HK-2 (cell line): ENCODE measurements around the gene SZT2.
A peak's percentile ranks its signal among the peaks of the same experiment; 100 is the strongest.

Experiments
- DNase-seq: peaks from one replicate; pipeline ENCODE4 v3.0.0-alpha.2; 2018; ENCODE audit not compliant: unreplicated experiment

The SZT2 gene

DNA sequence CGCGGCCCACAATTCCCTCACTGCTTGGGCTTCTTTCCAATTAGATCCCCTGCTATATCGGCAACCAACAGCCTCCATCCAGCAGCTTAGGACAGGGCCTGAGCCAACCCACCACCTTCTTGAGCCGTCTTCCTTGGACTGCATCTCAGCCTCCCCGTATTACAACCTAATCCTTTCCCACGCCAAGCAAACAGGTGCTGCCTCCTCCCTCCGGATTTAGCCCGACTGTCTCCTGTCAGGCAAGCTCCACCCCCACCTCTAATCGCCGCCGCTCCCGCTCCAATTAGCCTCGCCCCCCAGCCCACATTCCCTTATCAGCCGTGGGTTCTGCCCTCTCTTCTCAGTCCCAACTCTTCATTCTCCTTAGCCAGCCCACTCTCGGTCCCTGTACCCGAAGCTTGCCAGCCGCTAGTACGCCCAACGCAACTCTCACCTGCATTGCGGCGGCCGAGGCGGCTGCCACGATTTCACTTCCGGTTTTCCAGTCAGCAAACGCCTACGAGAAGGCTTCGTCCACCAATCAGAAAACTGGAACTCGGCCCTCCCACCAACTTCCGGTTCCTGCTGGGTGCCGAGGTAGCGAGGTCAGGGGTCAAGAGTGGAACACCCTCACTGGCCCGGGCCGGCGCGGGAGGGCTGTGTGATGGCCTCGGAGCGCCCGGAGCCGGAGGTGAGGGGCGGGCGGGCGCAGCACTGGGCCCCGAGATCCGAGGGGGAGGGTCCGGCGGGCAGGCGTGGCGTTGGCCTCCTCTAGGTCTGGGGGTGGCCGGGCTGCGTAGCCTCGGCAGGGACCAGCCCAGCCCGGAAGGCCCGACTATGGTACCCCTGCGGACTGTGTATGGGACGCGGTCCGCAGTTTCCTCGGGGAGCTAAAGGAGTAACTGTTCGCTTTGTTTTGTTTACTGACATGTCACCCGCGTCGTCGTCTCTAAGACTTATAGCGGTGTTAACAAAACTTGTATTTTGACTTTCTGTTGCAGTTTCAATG is at the start of gene SZT2, which contains the start of gene MED8:
Gene SZT2, plus strand, starts transcription at position 574 of the 988 bp plus-strand sequence. Its CDS starts 70 bp downstream, at position 644.
Gene MED8, minus strand, starts transcription at position 475 of the 988 bp plus-strand sequence. Its CDS starts 36 bp downstream, at position 439.
- peak; percentile 96 for DNase-seq

DNA sequence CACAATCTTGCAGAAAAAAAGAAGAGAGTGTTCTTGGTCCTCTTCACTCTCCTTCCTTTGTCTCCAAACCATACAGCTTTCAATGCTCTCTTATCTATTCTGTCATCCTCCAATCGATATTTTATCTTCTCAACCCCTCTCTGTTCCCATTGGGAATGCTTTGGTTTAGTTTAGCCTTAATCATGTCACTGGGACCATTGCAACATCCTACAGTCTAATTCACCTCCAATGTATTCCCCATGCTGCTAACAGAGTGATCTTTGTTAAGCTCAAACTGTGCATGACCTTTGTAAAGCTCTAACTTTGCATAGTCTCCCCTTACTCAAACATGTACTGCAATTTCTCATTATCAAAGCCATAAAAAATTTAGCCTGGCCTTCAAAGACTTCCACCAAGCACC is 49.1 kb upstream of the SZT2 start:
- DNase-seq = no peak

DNA sequence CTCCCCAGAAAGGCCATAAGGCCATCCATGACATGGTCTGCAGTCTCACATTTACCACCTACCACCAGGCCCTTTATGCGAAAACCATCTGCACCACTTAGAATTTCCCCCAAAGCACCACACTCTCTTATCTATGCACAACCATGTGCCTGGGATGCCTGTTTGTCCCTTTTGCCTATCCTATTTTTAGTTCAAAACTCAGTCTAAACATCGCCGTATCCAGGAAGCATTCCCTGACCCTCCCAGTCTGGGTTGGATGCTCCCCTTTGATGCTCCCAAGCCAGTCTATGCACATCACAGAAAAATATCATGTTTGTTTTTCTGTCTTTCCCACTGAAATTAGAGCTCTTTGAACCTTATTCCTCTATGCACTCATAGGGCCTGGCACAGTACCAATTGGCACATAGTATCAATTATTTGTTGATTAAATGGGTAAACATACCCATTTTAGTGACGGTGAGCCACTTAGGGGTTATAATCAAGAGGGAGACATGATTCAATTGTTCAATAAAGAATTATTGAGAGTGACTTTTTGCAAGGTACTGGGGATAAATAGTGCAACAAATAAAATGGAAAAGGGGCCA is 45.3 kb upstream of the SZT2 start:
- no peak for DNase-seq

DNA sequence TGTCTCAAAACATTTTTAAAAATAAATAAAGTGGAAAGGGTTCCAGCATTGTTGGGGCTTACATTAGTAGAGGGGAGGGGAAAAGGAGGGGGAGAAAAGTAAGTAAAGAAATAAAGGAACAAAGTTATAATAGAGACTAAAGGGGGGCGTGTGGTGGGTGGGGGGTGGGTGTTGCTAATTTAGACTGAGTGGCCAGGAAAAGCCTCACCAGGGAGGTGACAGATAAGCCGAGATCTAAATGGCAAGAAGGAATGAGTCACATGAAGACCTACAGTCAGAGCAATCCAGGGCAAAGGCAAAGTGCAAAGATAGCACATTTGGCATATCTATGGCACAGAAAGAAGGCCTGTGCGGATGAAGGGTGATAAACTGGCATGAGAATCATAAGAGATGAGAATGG is 44.6 kb upstream of the SZT2 start:
- no peak for DNase-seq

DNA sequence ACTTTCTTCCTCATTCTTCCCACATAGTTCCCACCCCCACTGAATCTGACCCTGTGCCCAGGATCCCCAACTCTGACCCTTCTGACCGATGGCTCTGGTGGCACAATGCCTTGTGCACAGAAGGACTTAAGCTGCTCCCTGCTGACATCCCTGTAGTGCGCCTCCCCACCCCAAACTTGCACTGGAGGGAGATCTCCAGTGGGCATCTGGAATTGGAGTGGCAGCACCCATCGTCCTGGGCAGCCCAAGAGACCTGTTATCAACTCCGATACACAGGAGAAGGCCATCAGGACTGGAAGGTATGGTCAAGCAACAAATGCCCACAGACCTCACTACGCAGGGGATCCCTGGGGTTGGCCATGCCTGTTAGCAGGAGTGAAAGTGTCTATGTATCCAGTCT is 43.1 kb upstream of the SZT2 start:
- no peak for DNase-seq

DNA sequence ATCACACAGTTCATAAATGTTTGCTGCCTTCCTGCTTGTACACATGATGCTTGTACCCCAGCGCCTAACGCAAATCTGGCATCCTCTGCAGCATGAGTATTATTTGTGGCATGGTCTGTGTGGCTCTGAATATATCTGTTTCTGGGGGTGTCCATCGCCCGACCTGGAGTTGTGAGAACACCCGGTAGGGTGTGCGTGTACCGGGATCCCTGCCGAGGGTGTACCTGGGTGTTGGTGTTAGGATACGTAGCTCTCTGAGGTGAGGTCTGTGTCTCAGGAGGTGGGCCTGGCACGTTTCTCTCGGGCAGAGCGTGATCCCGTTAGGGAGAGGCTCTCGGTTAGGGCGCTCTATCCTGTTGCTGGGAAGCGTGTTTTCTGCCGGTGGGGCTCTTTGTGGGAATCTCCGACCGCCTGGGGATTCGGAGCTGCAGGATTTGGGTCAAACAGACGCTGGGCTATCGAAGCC is 41.3 kb upstream of the SZT2 start:
- DNase-seq = no peak

DNA sequence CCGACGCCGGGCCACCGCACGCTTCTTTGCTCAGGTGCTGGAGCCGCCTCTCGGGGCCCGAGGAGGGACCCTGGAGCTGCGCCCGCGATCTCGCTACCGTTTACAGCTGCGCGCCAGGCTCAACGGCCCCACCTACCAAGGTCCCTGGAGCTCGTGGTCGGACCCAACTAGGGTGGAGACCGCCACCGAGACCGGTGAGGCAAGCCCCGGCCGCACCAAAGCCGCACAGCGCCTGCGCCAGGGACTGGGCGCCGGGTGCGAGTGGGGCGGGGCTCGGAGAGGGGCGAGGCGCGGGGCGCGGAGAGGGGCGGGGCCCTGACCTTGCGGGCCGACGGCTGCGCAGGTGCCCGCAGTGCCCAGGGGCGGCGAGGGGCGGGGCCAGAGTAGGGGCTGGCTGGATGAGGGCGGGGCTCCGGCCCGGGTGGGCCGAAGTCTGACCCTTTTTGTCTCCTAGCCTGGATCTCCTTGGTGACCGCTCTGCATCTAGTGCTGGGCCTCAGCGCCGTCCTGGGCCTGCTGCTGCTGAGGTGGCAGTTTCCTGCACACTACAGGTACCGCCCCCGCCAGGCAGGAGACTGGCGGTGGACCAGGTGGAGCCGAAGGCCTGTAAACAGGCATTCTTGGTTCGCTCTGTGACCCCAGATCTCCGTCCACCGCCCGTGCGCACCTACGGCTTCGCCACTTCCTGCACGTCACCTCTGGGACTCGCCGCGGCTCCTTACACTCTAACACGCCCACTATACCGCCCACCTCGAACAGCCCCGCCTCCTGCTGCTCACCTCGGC is 40.7 kb upstream of the SZT2 start:
- peak; percentile 92 for DNase-seq

DNA sequence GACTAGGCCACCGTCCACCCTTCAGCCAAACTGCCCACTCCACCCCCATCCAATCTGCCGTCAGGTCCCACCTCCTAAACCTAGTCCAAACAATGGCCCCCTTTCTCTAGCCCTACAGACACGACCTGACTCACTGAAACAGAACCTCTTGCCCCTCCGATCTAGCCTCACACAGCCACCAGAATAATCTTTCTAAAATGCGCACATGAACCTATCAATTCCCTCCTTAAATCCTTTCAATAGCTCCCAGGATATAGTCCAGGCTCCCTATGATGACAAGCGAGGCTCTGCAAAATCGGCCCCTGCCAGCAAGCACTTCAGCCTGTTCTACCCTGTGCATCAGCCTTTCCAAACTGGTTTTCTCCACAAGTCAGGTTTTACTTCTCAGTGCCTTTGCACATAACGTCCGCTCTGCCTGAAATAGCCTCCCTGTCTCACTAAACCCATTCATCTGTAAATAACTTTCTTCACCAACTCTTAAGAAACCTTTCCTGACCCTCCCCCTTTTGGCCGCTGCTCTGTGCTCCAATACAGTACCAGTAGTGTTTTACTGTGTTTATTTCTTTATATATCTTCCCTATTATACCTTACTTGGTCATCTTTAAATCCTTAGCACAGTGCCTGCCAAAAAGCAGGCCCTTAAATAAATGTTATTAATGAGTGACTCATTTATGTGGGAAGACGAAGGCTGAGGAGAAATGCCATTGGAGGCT is 39.9 kb upstream of the SZT2 start:
- DNase-seq = no peak

DNA sequence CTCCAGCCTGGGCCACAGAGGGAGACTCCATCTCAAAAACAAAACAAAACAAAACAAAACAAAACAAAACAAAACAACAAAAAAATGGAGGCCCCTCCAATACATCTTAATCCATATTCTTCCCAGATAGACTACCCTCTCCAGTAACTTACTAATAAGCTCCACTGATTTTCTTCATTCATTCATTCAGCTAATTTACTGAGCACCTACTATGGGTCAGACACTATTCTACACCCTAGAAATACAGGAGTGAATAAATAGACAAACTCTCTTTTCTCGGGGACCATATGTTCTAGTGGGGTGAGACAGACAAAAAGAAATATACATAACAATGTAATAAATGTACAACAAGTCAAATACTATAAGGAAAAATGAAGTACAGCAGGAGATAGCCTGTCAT is 38.7 kb upstream of the SZT2 start:
- no peak for DNase-seq

DNA sequence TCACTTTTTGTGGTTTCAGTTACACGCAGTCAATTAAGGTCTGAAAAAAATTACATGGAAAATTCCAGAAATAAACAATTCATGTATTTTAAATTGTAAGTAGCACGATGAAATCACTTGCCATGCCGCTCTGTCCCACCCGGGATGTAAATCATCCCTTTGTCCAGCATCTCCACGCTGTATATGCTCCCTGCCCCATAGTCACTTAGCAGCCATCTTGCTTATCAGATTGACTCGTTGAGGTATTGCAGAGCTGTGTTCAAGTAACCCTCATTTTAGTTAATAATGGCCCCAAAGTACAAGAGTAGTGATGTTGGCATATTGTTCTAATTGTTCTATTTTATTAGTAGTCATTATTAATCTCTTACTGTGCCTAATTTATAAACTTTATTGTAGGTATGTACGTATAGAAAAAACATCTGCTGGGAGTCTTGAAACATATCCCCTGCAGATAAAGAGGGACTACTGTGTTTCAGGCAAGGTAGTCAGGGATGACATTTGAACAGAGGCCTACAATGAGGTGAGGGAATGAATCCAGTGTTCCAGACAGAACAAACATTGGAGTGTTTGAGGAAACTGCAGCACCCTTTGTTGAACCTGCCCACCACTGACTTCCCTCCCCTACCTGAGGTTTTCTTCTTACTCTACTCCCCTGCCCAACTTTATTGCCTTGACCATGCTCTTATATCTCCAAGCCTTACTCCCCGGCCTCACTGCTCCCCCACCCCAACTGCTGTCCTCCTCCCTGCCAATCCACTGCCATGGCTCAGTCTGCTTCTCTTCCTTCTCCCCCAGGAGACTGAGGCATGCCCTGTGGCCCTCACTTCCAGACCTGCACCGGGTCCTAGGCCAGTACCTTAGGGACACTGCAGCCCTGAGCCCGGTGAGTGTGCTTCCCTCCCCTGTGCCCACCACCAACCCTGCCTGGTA is 38.0 kb upstream of the SZT2 start:
- no peak for DNase-seq

DNA sequence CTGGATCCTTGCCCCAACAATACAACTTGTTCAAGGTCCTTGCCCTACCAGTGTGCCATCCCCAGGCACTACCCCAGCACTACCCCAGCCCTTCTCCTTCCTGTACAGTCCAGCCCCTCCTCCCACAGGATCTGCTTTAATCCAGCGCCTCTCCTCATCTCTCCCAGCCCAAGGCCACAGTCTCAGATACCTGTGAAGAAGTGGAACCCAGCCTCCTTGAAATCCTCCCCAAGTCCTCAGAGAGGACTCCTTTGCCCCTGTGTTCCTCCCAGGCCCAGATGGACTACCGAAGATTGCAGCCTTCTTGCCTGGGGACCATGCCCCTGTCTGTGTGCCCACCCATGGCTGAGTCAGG is 37.4 kb upstream of the SZT2 start:
- DNase-seq = no peak

DNA sequence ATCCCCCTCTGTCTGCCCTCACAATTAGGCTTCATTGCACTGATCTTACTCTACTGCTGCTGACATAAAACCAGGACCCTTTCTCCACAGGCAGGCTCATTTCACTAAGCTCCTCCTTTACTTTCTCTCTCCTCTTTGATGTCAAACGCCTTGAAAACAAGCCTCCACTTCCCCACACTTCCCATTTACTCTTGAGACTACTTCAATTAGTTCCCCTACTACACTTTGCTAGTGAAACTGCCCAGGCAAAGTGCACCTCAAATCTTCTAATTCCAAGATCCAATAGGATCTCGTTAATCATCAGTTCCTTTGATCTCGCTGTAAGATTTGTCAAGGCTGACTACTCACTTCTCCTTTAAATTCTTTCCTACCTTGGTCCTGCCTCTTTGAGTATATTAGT is 36.8 kb upstream of the SZT2 start:
- DNase-seq = no peak

DNA sequence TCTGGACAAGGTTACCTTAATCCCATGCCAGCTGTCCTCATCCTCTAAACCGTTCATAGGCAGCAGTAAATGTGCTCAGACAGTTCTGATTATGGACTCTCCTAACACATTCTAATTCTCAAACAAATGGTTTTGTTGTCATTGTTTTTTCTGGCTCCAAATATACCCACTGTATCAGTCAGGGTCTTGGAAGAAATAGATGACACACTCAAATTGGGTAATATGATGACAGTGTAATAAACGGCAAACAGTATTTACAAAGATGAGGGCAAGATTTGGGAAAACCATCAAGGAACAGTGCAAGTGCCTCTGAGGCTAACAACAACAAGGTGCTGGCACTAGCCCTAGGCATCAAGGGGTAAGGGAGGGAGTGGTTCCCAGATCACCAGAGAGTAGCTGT is 35.2 kb upstream of the SZT2 start:
- DNase-seq = no peak

DNA sequence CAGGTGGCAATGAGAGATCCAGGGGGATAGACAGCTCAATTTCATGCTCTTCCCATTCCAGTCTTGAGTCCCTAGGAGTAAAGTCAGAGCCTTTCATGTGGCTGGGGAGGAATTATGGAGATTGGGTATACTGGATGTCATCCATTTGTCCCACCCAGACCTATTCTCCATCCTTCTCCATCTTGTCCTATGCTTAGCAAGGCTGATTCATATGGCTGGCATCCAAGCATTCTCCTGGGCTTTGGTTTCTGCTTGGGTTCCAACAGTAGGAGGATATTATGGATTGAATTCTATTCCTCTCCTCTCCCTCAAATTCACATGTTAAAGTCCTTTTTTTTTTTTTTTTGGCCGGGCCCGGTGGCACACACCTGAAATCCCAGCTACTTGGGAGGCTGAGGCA is 34.8 kb upstream of the SZT2 start:
- no peak for DNase-seq

DNA sequence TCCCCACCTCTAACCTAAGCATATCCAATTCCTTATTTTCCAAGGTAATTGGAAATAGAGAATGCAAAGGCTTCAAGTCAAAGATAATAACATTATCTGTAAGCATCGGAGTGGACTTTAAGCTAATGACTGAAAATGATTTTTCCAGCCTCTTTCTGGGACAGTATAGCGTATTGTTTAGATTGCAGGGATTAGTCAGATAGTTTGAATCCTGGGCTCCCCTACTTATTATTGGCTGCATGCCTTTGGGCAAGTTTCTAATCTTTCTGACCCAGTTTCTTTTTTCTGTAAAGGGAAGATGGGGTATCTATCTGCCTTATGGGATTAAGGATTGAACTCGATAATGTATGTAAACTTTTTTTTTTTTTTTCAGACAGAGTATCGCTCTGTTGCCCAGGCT is 32.4 kb upstream of the SZT2 start:
- no peak for DNase-seq

DNA sequence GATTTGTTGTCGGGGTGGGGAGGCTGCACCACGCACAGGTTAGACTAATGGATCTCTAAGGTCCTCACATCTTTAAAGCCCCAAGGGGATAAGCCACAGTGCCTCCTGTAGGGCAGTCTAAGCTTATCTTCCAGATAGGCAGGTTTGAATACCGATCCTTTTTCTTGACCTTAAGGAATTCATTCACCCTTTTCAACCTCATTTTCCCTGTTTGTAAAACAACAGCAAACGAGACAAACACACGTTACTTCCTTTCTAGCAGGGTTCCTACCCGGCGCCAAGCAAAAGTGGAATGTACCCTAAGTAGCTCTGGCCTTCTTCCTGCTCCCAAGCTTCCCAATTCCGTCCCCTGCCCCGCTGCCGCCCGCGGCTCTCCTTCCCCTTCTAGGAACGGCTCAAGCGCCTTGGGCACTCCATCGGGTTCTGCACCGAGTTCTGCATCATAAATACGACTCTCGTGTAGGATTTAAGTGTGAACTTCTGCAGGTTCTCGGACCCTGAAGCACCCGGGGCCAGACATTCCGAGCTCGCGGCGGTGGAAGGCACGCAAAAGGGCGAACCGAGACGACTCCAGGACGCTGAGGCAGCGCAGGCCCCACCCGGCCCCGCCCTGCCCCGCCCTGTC is 31.5 kb upstream of the SZT2 start:
- no peak for DNase-seq

DNA sequence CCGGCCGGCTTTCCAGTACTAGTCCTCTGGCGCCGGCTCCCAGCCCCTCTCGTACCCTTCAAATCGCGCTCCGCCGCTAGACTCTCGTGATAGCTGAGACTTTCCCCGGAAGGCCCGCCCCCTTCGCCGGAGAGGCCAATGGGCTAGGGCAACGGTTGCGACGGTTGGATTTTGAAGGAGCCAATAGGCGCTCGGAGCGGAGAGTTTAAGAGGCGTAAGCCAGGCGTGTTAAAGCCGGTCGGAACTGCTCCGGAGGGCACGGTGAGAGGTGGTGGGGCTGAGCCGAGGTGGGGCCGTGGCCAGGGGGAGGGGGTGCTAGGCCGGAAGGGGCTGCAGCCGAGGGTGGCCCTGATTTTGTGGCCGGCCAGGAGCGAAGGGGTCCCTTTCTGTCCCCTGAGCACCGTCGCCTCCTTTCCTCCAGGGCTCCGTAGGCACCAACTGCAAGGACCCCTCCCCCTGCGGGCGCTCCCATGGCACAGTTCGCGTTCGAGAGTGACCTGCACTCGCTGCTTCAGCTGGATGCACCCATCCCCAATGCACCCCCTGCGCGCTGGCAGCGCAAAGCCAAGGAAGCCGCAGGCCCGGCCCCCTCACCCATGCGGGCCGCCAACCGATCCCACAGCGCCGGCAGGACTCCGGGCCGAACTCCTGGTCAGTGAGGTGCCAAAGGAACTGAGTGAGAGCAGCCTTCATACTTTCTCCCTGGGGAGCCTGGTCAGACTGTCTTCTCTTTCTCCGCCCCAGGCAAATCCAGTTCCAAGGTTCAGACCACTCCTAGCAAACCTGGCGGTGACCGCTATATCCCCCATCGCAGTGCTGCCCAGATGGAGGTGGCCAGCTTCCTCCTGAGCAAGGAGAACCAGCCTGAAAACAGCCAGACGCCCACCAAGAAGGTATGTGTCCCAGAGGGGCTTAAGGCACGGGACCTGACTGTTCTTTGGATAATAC is 30.7 kb upstream of the SZT2 start, which contains the start of gene CDC20:
Gene CDC20, plus strand, starts transcription at position 236 of the 948 bp plus-strand sequence. Its CDS starts 235 bp downstream, at position 471.
- peak; percentile 99 for DNase-seq

DNA sequence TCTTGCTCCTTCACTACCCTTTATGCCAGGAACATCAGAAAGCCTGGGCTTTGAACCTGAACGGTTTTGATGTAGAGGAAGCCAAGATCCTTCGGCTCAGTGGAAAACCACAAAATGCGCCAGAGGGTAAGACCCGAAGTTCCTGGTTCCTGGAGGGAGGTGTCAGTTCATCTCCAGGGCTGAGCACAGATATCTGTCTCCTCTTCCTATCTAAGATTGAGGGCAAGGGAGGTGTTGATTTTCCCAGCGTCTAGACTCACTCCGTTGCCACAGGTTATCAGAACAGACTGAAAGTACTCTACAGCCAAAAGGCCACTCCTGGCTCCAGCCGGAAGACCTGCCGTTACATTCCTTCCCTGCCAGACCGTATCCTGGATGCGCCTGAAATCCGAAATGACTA is 30.0 kb upstream of the SZT2 start:
- peak; percentile 29 for DNase-seq

DNA sequence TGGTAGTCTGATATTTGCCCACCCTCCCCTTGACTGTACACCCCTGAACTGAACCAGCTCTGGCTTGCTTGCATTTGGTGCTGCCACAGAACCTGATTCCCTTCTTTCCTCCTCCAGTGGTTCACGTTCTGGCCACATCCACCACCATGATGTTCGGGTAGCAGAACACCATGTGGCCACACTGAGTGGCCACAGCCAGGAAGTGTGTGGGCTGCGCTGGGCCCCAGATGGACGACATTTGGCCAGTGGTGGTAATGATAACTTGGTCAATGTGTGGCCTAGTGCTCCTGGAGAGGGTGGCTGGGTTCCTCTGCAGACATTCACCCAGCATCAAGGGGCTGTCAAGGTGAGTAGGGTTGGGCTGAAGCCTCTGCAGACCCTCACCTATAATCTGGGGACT is 29.1 kb upstream of the SZT2 start:
- DNase-seq = no peak
